Measurements from ENCODE around the gene BEST4. TPM values are rescaled to one million over a fixed set of nuclear protein-coding genes. Genes with fewer than 3 reads are reported as not detected.

The BEST4 gene
- total and polyA plus RNA-seq, 2 experiments from 2014 or later, result 0.31 to 0.32 TPM

- Histone ChIP-seq H3K4me2 (ENCODE audit: unreplicated experiment) (no peak overlapping the region), H3K9ac (no peak overlapping the region), H3K27ac (no peak overlapping the region), H3K36me3 (ENCODE audit: low read depth) (peaks cover 45% of the 10 kb centered on the region), H3K79me2 (ENCODE audit: insufficient read depth) (peaks cover 40% of the 10 kb centered on the region), H3K27me3 (replicated peaks; ENCODE audit: insufficient read depth) (no peaks in the 10 kb centered on the region), H3K9me3 (ENCODE audit: low read depth) (no peaks in the 10 kb centered on the region), H3K4me1 (ENCODE audit: insufficient read depth) (peaks cover 15% of the 10 kb centered on the region), H3K9me2 (ENCODE audit: insufficient read depth) (no peaks in the 10 kb centered on the region), H3K4me3 (no peak overlapping the region), H2AFZ (no peak overlapping the region), H3F3A (ENCODE audit: insufficient read depth) (peaks cover 61% of the 10 kb centered on the region), H4K20me1 (ENCODE audit: insufficient read depth) (peaks cover 9% of the 10 kb centered on the region; the same call in 1 of the 2 replicates)
- in situ Hi-C loops (cut with MboI), result no loop called here
- no peak for TF ChIP-seq EZH2phosphoT487 (IDR thresholded peaks at IDR 0.05; ENCODE audit: insufficient read depth, low read depth)
- no peak for TF ChIP-seq EZH2 (IDR thresholded peaks at IDR 0.05; ENCODE audit: insufficient read depth, poor library complexity, severe bottlenecking)
- WGBS, 2 experiments (ENCODE audit: low coverage in 1 of 2, low lambda C conversion rate in 2 of 2, missing lambda C conversion rate in 2 of 2), result 90 to 91% methylated on average over 14 of the region's 14 CpGs
- no peak for DNase-seq
These were observed 7.3 kb downstream of the BEST4 start for GRCh38 chr1:44780583-44781121.

- peaks cover 45% of the 10 kb centered on the region for H3K36me3 ChIP-seq (ENCODE audit: low read depth)
- H4K20me1 ChIP-seq (ENCODE audit: insufficient read depth), result peaks cover 9% of the 10 kb centered on the region; the same call in 1 of the 2 replicates
- H3K27ac ChIP-seq, result no peak overlapping the region
- peaks cover 65% of the 10 kb centered on the region for H3F3A ChIP-seq (ENCODE audit: insufficient read depth)
- no peak overlapping the region for H3K4me2 ChIP-seq (ENCODE audit: unreplicated experiment)
- H3K27me3 ChIP-seq (replicated peaks; ENCODE audit: insufficient read depth), result no peaks in the 10 kb centered on the region
- H3K9ac ChIP-seq, result peak overlapping the region; percentile 29; the same call in 1 of the 2 replicates
- DNase-seq, result no peak
- peaks cover 55% of the 10 kb centered on the region for H3K79me2 ChIP-seq (ENCODE audit: insufficient read depth)
- 88 to 92% methylated on average over 6 of the region's 6 CpGs for WGBS, 2 experiments (ENCODE audit: low coverage in 1 of 2, low lambda C conversion rate in 2 of 2, missing lambda C conversion rate in 2 of 2)
- no peak for TF ChIP-seq EZH2phosphoT487 (IDR thresholded peaks at IDR 0.05; ENCODE audit: insufficient read depth, low read depth)
- TF ChIP-seq EZH2 (IDR thresholded peaks at IDR 0.05; ENCODE audit: insufficient read depth, poor library complexity, severe bottlenecking), result no peak
- no peaks in the 10 kb centered on the region for H3K9me2 ChIP-seq (ENCODE audit: insufficient read depth)
- in situ Hi-C loops (cut with MboI), result no loop called here
- no peak overlapping the region for H2AFZ ChIP-seq
- H3K4me3 ChIP-seq, result no peak overlapping the region
- no peaks in the 10 kb centered on the region for H3K9me3 ChIP-seq (ENCODE audit: low read depth)
- H3K4me1 ChIP-seq (ENCODE audit: insufficient read depth), result peaks cover 20% of the 10 kb centered on the region
These were observed 9.0 kb downstream of the BEST4 start for GRCh38 chr1:44778705-44779576.

GRCh38 chr1:44777969-44778635 is 9.9 kb downstream of the BEST4 start:
- Histone ChIP-seq H3K9me2 (ENCODE audit: insufficient read depth) (no peaks in the 10 kb centered on the region), H3K27me3 (replicated peaks; ENCODE audit: insufficient read depth) (no peaks in the 10 kb centered on the region), H3K4me2 (ENCODE audit: unreplicated experiment) (peak overlapping the region; percentile 23), H3K27ac (no peak overlapping the region), H2AFZ (no peak overlapping the region), H3F3A (ENCODE audit: insufficient read depth) (peaks cover 67% of the 10 kb centered on the region), H3K4me1 (ENCODE audit: insufficient read depth) (peaks cover 20% of the 10 kb centered on the region), H3K4me3 (peak overlapping the region; percentile 80; the same call in 1 of the 2 replicates), H3K79me2 (ENCODE audit: insufficient read depth) (peaks cover 55% of the 10 kb centered on the region), H4K20me1 (ENCODE audit: insufficient read depth) (peaks cover 9% of the 10 kb centered on the region; the same call in 1 of the 2 replicates), H3K36me3 (ENCODE audit: low read depth) (peaks cover 45% of the 10 kb centered on the region), H3K9me3 (ENCODE audit: low read depth) (no peaks in the 10 kb centered on the region), H3K9ac (0 out of 2 replicates have a peak overlapping the region, but pooled peaks have one; percentile 95)
- TF ChIP-seq EZH2phosphoT487 (IDR thresholded peaks at IDR 0.05; ENCODE audit: insufficient read depth, low read depth) (no peak), EZH2 (IDR thresholded peaks at IDR 0.05; ENCODE audit: insufficient read depth, poor library complexity, severe bottlenecking) (no peak)
- DNase-seq, result no peak
- in situ Hi-C loops (cut with MboI), result no loop called here
- 79 to 80% methylated on average over 13 of the region's 13 CpGs for WGBS, 2 experiments (ENCODE audit: low coverage in 1 of 2, low lambda C conversion rate in 2 of 2, missing lambda C conversion rate in 2 of 2)

GRCh38 chr1:44777547-44777946 is 10.4 kb downstream of the BEST4 start:
- peak overlapping the region; percentile 80 for H3K4me3 ChIP-seq
- no peak for DNase-seq
- peak overlapping the region; percentile 23 for H3K4me2 ChIP-seq (ENCODE audit: unreplicated experiment)
- H3K79me2 ChIP-seq (ENCODE audit: insufficient read depth), result peaks cover 55% of the 10 kb centered on the region
- H3K4me1 ChIP-seq (ENCODE audit: insufficient read depth), result peaks cover 20% of the 10 kb centered on the region
- no peak overlapping the region for H2AFZ ChIP-seq
- H3K27me3 ChIP-seq (replicated peaks; ENCODE audit: insufficient read depth), result no peaks in the 10 kb centered on the region
- H3K9ac ChIP-seq, result peak overlapping the region; percentile 95
- TF ChIP-seq EZH2 (IDR thresholded peaks at IDR 0.05; ENCODE audit: insufficient read depth, poor library complexity, severe bottlenecking) (no peak), EZH2phosphoT487 (IDR thresholded peaks at IDR 0.05; ENCODE audit: insufficient read depth, low read depth) (no peak)
- no peaks in the 10 kb centered on the region for H3K9me3 ChIP-seq (ENCODE audit: low read depth)
- in situ Hi-C loops (cut with MboI), result no loop called here
- no peaks in the 10 kb centered on the region for H3K9me2 ChIP-seq (ENCODE audit: insufficient read depth)
- peaks cover 9% of the 10 kb centered on the region; the same call in 1 of the 2 replicates for H4K20me1 ChIP-seq (ENCODE audit: insufficient read depth)
- H3K27ac ChIP-seq, result no peak overlapping the region
- 82 to 85% methylated on average over 14 of the region's 14 CpGs for WGBS, 2 experiments (ENCODE audit: low coverage in 1 of 2, low lambda C conversion rate in 2 of 2, missing lambda C conversion rate in 2 of 2)
- peaks cover 61% of the 10 kb centered on the region for H3F3A ChIP-seq (ENCODE audit: insufficient read depth)
- H3K36me3 ChIP-seq (ENCODE audit: low read depth), result peaks cover 45% of the 10 kb centered on the region
